Activated CD4-positive, CD25-positive, alpha-beta regulatory T cell treated with anti-CD3 and anti-CD28 coated beads, Interleukin-2, amount 50 U/mL, for 16 hours (primary cell): ENCODE measurements around the gene DBNDD2.

ENCODE experiments used
- DNase-seq: peaks from one replicate; pipeline ENCODE4 v3.0.0-alpha.2; 2020; ENCODE audit warnings: low read depth, low spot score

DBNDD2 gene

DNA sequence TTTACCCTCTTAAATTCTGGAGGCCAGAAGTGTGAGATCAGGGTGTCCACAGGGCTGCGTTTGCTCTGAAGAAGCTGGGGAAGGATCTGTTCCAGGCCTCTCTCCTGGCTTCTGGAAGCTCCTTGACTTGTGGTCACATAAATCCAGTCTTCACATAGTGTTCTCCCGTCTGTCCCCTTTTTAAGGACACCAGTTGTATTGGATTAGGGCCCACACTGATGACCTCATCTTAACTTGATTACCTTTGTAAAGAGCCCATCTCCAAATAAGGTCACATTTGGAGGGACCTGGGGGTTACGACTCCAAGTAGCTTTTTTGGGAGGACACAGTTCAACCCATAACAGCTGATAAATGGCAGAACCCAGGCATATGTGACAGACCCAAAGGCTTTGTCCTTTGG, 41.4 kb downstream of the DBNDD2 start:
- DNase-seq: no peak

DNA sequence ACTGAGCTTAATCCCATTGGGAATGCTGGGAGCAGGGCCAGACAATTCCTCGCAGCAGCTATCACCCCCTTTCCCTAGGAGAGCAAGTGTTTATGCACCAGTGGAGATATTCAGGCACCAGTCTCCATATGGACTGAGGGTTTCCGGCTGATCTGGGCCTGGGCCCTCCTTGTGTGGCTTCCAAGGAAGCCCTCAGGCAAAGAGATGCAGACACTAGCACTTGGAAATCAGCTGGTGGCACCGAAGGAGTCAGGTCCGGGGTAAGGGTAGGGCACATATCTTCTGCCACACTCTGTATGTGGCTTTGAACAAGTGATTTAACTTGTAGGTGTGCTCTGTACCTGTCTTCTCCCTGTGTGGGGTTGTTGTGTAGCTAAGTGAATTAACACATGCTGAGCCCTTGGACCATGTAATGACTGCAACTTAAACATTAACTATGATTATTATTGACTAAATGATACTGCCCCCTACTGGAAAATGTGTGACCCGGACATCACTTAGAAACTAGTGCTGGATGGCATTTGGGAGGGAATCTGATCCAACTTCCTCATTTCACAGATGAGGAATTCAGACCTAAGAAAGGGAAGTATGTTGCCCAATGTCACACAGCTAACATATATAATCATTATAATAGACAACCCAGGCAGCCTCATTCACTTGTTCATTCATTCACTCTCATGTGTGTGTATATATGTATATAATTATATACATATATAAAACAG, 42.2 kb downstream of the DBNDD2 start:
- no peak for DNase-seq

DNA sequence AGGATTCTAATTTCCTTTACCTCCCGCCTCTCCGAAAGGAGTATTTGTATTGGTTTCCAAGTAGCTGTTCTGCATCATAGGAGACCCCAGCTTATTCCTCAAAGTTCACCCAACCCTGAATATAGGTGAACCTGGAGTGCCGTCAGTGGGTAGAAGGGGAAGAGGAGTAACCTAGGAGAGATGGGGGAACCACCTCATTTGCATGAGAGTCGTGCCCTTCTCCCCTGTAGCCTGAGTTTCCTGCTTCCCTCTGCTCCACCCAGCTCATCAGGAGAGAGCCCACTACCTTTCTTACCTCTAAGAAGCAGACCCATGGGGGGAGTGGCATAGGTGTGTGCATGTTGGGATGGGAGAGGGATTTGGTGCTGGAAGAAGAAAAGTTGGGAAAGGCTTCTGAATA, 44.1 kb downstream of the DBNDD2 start:
- no peak for DNase-seq

DNA sequence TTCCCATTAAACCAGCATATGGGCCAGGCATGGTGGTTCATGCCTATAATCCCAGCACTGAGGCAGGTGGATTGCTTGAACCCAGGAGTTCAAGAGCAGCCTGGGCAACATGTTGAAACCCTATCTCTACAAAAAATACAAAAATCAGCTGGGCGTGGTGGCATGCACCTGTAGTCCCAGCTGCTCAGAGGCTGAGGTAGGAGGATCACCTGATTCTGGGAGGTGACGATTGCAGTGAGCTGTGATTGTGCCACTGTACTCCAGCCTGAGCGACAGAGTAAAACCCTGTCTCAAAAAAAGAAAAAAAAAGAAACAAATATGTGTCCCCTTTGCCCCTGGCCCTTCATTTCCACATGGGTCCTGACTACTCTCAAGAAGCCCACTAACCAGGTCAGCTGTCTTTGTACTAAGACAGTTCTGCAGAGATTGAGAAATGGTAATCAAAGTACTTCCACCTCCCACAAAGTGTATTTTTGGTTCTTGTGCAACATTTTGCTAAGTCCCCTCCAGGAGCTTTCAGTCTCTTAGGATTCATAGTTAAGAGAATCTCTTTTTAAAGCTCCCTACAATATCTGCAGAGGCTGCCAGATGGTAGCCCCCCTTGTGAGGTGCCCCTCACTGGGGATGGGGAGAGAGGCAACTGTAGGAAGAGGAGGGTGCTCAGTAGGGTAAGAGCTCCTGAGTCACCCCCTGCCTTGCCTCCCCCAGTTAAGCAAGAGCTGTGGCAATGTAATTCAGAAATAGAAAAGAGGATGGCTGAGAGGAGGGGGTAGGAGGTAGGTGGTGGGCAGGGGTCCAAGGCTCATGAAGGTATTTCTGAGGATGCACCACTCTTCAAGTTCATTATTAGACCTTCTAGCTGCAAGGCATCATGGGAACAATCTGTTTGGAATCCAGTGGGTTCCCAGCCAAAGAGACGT, 44.9 kb downstream of the DBNDD2 start:
- no peak for DNase-seq

DNA sequence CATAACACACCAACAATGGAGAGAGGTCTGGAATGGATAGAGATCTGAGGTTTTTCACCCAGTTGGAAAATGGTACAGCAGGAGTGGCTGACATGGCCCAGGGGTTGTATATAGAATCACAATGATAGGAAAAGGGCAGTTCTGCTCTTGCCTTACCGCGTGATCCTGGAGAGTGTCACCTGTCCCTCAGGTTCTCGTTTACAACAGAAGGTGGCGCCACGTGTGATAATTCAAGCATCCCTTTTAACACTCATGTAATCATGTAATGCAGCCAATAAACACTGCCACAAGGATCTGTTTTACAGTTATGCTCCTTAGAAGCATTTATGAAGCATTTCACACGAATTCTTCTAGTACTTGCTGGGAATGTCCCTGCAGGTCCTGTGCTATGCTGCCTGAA, 48.5 kb downstream of the DBNDD2 start:
- no peak for DNase-seq

DNA sequence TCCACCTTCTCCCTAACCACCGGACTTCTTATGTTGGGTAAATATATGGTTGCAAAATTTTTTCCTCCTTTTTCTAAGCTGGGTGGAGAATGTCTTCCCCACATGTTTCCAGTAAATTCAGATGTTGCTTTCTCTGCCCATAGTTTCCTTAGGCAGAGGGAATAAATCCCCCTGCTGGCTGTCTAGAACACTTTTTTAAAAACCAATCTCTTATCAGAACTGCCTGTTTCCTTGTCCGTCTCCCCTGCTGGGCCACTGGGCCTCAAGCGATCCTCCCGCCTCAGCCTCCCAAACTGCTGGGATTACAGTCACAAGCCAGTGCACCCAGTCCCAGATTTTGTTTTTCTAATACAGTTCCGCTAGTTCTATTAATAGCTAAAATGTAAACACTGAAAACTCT, 51.5 kb downstream of the DBNDD2 start:
- no peak for DNase-seq
